Measurements from ENCODE around the gene ADAM19. TPM values are rescaled to one million over a fixed set of nuclear protein-coding genes. Genes with fewer than 3 reads are reported as not detected.
"Not testable (repeated sequence)": the region's sequence is repeated elsewhere in the genome, so short reads cannot be mapped to it uniquely, and the experiment has no call there.

Gene ADAM19
- total and polyA plus RNA-seq, 2 donors: 26.4 to 49.8 TPM

- Histone ChIP-seq H3K4me1 (ENCODE audit: insufficient read depth) (no peaks in the 10 kb centered on the region), H3K4me3 (ENCODE audit: low read depth, low read length) (no peak overlapping the region), H3K27ac (ENCODE audit: low read depth) (no peak overlapping the region), H3K36me3 (ENCODE audit: insufficient read depth) (no peaks in the 10 kb centered on the region)
- WGBS: 65% methylated on average over 10 of the region's 10 CpGs
- no peak for DNase-seq (ENCODE audit: extremely low spot score)
These were observed 77.5 kb downstream of the ADAM19 start for GRCh38 chr5:157497875-157498611.

GRCh38 chr5:157496864-157497263 lies 78.7 kb downstream of the ADAM19 start:
- H3K4me3 ChIP-seq (ENCODE audit: low read depth, low read length): no peak overlapping the region
- DNase-seq (ENCODE audit: extremely low spot score): no peak
- WGBS: 89% methylated on average over 8 of the region's 8 CpGs
- H3K4me1 ChIP-seq (ENCODE audit: insufficient read depth): no peaks in the 10 kb centered on the region
- no peak overlapping the region for H3K27ac ChIP-seq (ENCODE audit: low read depth)
- H3K36me3 ChIP-seq (ENCODE audit: insufficient read depth): no peaks in the 10 kb centered on the region

- no peak for DNase-seq (ENCODE audit: extremely low spot score)
- no peaks in the 10 kb centered on the region for H3K4me1 ChIP-seq (ENCODE audit: insufficient read depth)
- no peak overlapping the region for H3K4me3 ChIP-seq (ENCODE audit: low read depth, low read length)
- H3K36me3 ChIP-seq (ENCODE audit: insufficient read depth): no peaks in the 10 kb centered on the region
- no peak overlapping the region for H3K27ac ChIP-seq (ENCODE audit: low read depth)
- 87% methylated on average over 5 of the region's 5 CpGs for WGBS
These were observed 81.3 kb downstream of the ADAM19 start for GRCh38 chr5:157494178-157494832.

- H3K36me3 ChIP-seq (ENCODE audit: insufficient read depth): no peaks in the 10 kb centered on the region
- H3K4me1 ChIP-seq (ENCODE audit: insufficient read depth): no peaks in the 10 kb centered on the region
- 92% methylated on average over 9 of the region's 9 CpGs for WGBS
- H3K27ac ChIP-seq (ENCODE audit: low read depth): no peak overlapping the region
- no peak overlapping the region for H3K4me3 ChIP-seq (ENCODE audit: low read depth, low read length)
- no peak for DNase-seq (ENCODE audit: extremely low spot score)
These were observed 82.7 kb downstream of the ADAM19 start for GRCh38 chr5:157492886-157493285.

GRCh38 chr5:157491471-157491995 lies 84.0 kb downstream of the ADAM19 start:
- no peaks in the 10 kb centered on the region for H3K4me1 ChIP-seq (ENCODE audit: insufficient read depth)
- H3K4me3 ChIP-seq (ENCODE audit: low read depth, low read length): no peak overlapping the region
- 88% methylated on average over 11 of the region's 11 CpGs for WGBS
- DNase-seq (ENCODE audit: extremely low spot score): no peak
- no peaks in the 10 kb centered on the region for H3K36me3 ChIP-seq (ENCODE audit: insufficient read depth)
- no peak overlapping the region for H3K27ac ChIP-seq (ENCODE audit: low read depth)

GRCh38 chr5:157487358-157487757 lies 88.2 kb downstream of the ADAM19 start:
- no peaks in the 10 kb centered on the region for H3K4me1 ChIP-seq (ENCODE audit: insufficient read depth)
- DNase-seq (ENCODE audit: extremely low spot score): no peak
- H3K36me3 ChIP-seq (ENCODE audit: insufficient read depth): no peaks in the 10 kb centered on the region
- no peak overlapping the region for H3K4me3 ChIP-seq (ENCODE audit: low read depth, low read length)
- WGBS: 84% methylated on average over 3 of the region's 3 CpGs
- H3K27ac ChIP-seq (ENCODE audit: low read depth): no peak overlapping the region

- 66% methylated on average over 3 of the region's 3 CpGs for WGBS
- H3K27ac ChIP-seq (ENCODE audit: low read depth): no peak overlapping the region
- no peak for DNase-seq (ENCODE audit: extremely low spot score)
- H3K4me1 ChIP-seq (ENCODE audit: insufficient read depth): no peaks in the 10 kb centered on the region
- H3K36me3 ChIP-seq (ENCODE audit: insufficient read depth): no peaks in the 10 kb centered on the region
- H3K4me3 ChIP-seq (ENCODE audit: low read depth, low read length): no peak overlapping the region
These were observed 88.7 kb downstream of the ADAM19 start for GRCh38 chr5:157486861-157487260.

GRCh38 chr5:157486221-157486681 lies 89.3 kb downstream of the ADAM19 start:
- Histone ChIP-seq H3K27ac (ENCODE audit: low read depth) (no peak overlapping the region), H3K4me1 (ENCODE audit: insufficient read depth) (no peaks in the 10 kb centered on the region), H3K4me3 (ENCODE audit: low read depth, low read length) (no peak overlapping the region), H3K36me3 (ENCODE audit: insufficient read depth) (no peaks in the 10 kb centered on the region)
- WGBS: 80% methylated on average over 8 of the region's 8 CpGs
- no peak for DNase-seq (ENCODE audit: extremely low spot score)

GRCh38 chr5:157485811-157486210 lies 89.8 kb downstream of the ADAM19 start:
- WGBS: 91% methylated on average over 3 of the region's 3 CpGs
- no peak for DNase-seq (ENCODE audit: extremely low spot score)
- no peak overlapping the region for H3K4me3 ChIP-seq (ENCODE audit: low read depth, low read length)
- no peaks in the 10 kb centered on the region for H3K36me3 ChIP-seq (ENCODE audit: insufficient read depth)
- H3K4me1 ChIP-seq (ENCODE audit: insufficient read depth): no peaks in the 10 kb centered on the region
- H3K27ac ChIP-seq (ENCODE audit: low read depth): no peak overlapping the region

GRCh38 chr5:157485340-157485739 lies 90.2 kb downstream of the ADAM19 start:
- WGBS: 75% methylated on average over 2 of the region's 2 CpGs
- Histone ChIP-seq H3K4me1 (ENCODE audit: insufficient read depth) (no peaks in the 10 kb centered on the region), H3K4me3 (ENCODE audit: low read depth, low read length) (no peak overlapping the region), H3K27ac (ENCODE audit: low read depth) (no peak overlapping the region), H3K36me3 (ENCODE audit: insufficient read depth) (no peaks in the 10 kb centered on the region)
- DNase-seq (ENCODE audit: extremely low spot score): no peak

- Histone ChIP-seq H3K27ac (ENCODE audit: low read depth) (no peak overlapping the region), H3K36me3 (ENCODE audit: insufficient read depth) (no peaks in the 10 kb centered on the region), H3K4me3 (ENCODE audit: low read depth, low read length) (no peak overlapping the region), H3K4me1 (ENCODE audit: insufficient read depth) (no peaks in the 10 kb centered on the region)
- WGBS: 52% methylated on average over 5 of the region's 5 CpGs
- DNase-seq (ENCODE audit: extremely low spot score): no peak
These were observed 90.8 kb downstream of the ADAM19 start for GRCh38 chr5:157484768-157485167.

- not testable (repeated sequence) for H3K27ac ChIP-seq (ENCODE audit: low read depth); DNase-seq (ENCODE audit: extremely low spot score); H3K4me1 ChIP-seq (ENCODE audit: insufficient read depth); H3K36me3 ChIP-seq (ENCODE audit: insufficient read depth); H3K4me3 ChIP-seq (ENCODE audit: low read depth, low read length)
- WGBS: 69% methylated on average over 2 of the region's 2 CpGs
These were observed 92.9 kb downstream of the ADAM19 start for GRCh38 chr5:157482702-157483101.

GRCh38 chr5:157481666-157482065 lies 93.9 kb downstream of the ADAM19 start:
- 92% methylated on average over 7 of the region's 7 CpGs for WGBS
- Histone ChIP-seq H3K27ac (ENCODE audit: low read depth) (no peak overlapping the region), H3K36me3 (ENCODE audit: insufficient read depth) (no peaks in the 10 kb centered on the region), H3K4me1 (ENCODE audit: insufficient read depth) (no peaks in the 10 kb centered on the region), H3K4me3 (ENCODE audit: low read depth, low read length) (no peak overlapping the region)
- no peak for DNase-seq (ENCODE audit: extremely low spot score)

- WGBS: 53% methylated on average over 4 of the region's 4 CpGs
- H3K27ac ChIP-seq (ENCODE audit: low read depth): no peak overlapping the region
- no peak overlapping the region for H3K4me3 ChIP-seq (ENCODE audit: low read depth, low read length)
- no peaks in the 10 kb centered on the region for H3K4me1 ChIP-seq (ENCODE audit: insufficient read depth)
- DNase-seq (ENCODE audit: extremely low spot score): no peak
- H3K36me3 ChIP-seq (ENCODE audit: insufficient read depth): no peaks in the 10 kb centered on the region
These were observed 94.3 kb downstream of the ADAM19 start for GRCh38 chr5:157481265-157481664.
